ENCODE results near the gene RIPK3.

The RIPK3 gene

GRCh38 chr14:24385524-24385923 is 45.7 kb upstream of the RIPK3 start:
- Histone ChIP-seq H3K9me3 (ENCODE audit: control insufficient read depth, low read length) (no peaks in the 10 kb centered on the region), H3K4me1 (no peaks in the 10 kb centered on the region), H3K27ac (no peak overlapping the region), H3K4me3 (ENCODE audit: low read depth, low read length) (no peak overlapping the region), H3K36me3 (ENCODE audit: control insufficient read depth, insufficient read depth, low read length) (no peaks in the 10 kb centered on the region), H3K27me3 (ENCODE audit: control insufficient read depth, insufficient read depth, low read length) (no peaks in the 10 kb centered on the region), H3K79me2 (no peaks in the 10 kb centered on the region), H3K9ac (no peak overlapping the region), H3K4me2 (ENCODE audit: low read length) (no peak overlapping the region), H2AFZ (no peak overlapping the region)
- TF ChIP-seq CTCF (IDR thresholded peaks at IDR 0.05), result no peak

GRCh38 chr14:24384169-24384568 is 44.4 kb upstream of the RIPK3 start:
- Histone ChIP-seq H3K36me3 (ENCODE audit: control insufficient read depth, insufficient read depth, low read length) (no peaks in the 10 kb centered on the region), H3K4me2 (ENCODE audit: low read length) (no peak overlapping the region), H3K27me3 (ENCODE audit: control insufficient read depth, insufficient read depth, low read length) (no peaks in the 10 kb centered on the region), H3K9me3 (ENCODE audit: control insufficient read depth, low read length) (no peaks in the 10 kb centered on the region), H3K9ac (no peak overlapping the region), H3K79me2 (no peaks in the 10 kb centered on the region), H3K4me1 (no peaks in the 10 kb centered on the region), H2AFZ (no peak overlapping the region), H3K27ac (no peak overlapping the region), H3K4me3 (ENCODE audit: low read depth, low read length) (no peak overlapping the region)
- no peak for TF ChIP-seq CTCF (IDR thresholded peaks at IDR 0.05)

GRCh38 chr14:24382064-24382371 is 42.2 kb upstream of the RIPK3 start:
- no peak for TF ChIP-seq CTCF (IDR thresholded peaks at IDR 0.05)
- H3K9me3 ChIP-seq (ENCODE audit: control insufficient read depth, low read length), result no peaks in the 10 kb centered on the region
- no peak overlapping the region for H3K4me2 ChIP-seq (ENCODE audit: low read length)
- no peaks in the 10 kb centered on the region for H3K79me2 ChIP-seq
- no peak overlapping the region for H3K9ac ChIP-seq
- H3K27me3 ChIP-seq (ENCODE audit: control insufficient read depth, insufficient read depth, low read length), result no peaks in the 10 kb centered on the region
- no peak overlapping the region for H3K27ac ChIP-seq
- no peak overlapping the region for H3K4me3 ChIP-seq (ENCODE audit: low read depth, low read length)
- peaks cover 14% of the 10 kb centered on the region for H3K4me1 ChIP-seq
- no peak overlapping the region for H2AFZ ChIP-seq
- H3K36me3 ChIP-seq (ENCODE audit: control insufficient read depth, insufficient read depth, low read length), result no peaks in the 10 kb centered on the region

- H3K4me3 ChIP-seq (ENCODE audit: low read depth, low read length), result no peak overlapping the region
- TF ChIP-seq CTCF (IDR thresholded peaks at IDR 0.05), result no peak
- no peak overlapping the region for H2AFZ ChIP-seq
- H3K79me2 ChIP-seq, result no peaks in the 10 kb centered on the region
- H3K9me3 ChIP-seq (ENCODE audit: control insufficient read depth, low read length), result no peaks in the 10 kb centered on the region
- H3K27me3 ChIP-seq (ENCODE audit: control insufficient read depth, insufficient read depth, low read length), result no peaks in the 10 kb centered on the region
- no peak overlapping the region for H3K4me2 ChIP-seq (ENCODE audit: low read length)
- H3K36me3 ChIP-seq (ENCODE audit: control insufficient read depth, insufficient read depth, low read length), result no peaks in the 10 kb centered on the region
- H3K27ac ChIP-seq, result no peak overlapping the region
- peaks cover 14% of the 10 kb centered on the region for H3K4me1 ChIP-seq
- no peak overlapping the region for H3K9ac ChIP-seq
Measured at GRCh38 chr14:24381363-24382063, 41.7 kb upstream of the RIPK3 start.

Measured in parathyroid adenoma (tissue), 2 donors.